H1 (cell line): Measurements from ENCODE around the gene ERVMER34-1. TPM values are rescaled to one million over a fixed set of nuclear protein-coding genes. Genes with fewer than 3 reads are reported as not detected.

Experiments used
- CTCF ChIA-PET: fragments of 300-600 bp; sonication (Branson Sonifier 250); formaldehyde crosslinking; loops from one replicate; lab custom pipeline; 2021; ENCODE audit not compliant: partially characterized antibody; lab: Charles Lee
- POLR2A ChIA-PET: fragments of 300-600 bp; sonication (Branson Sonifier 250); formaldehyde crosslinking; loops from one replicate; lab custom pipeline; 2021; ENCODE audit warnings: inconsistent platforms; ENCODE audit not compliant: partially characterized antibody; lab: Charles Lee
- DNase-seq, 2 experiments: peaks; one replicate each; pipeline versions ENCODE4 v3.0.0 to v3.0.0-alpha.2; 2010 to 2022; ENCODE audit warnings: low spot score in 2 of 2, low read depth in 1 of 2, mixed read lengths in 1 of 2
- FAIRE-seq: peaks from 2 replicates; lab custom pipeline; 2011; peaks lifted over from hg19 to GRCh38; lab: Jason Lieb, UNC
- H2AFZ ChIP-seq: 2 replicates; pipeline ENCODE4 v1.8.1; 2012; ENCODE audit warnings: low read length, inconsistent platforms
- H2AK5ac ChIP-seq: 2 replicates; pipeline ENCODE4 v1.6.1; 2013; ENCODE audit warnings: low read depth, low read length
- H2BK120ac ChIP-seq: replicated peaks from 2 replicates; pipeline ENCODE3; 2013; ENCODE audit warnings: low read depth, low read length, inconsistent platforms
- H2BK12ac ChIP-seq: 2 replicates; pipeline ENCODE4 v1.6.1; 2013; ENCODE audit warnings: low read depth, low read length
- H2BK15ac ChIP-seq: 2 replicates; pipeline ENCODE4 v1.6.1; 2013; ENCODE audit warnings: low read length
- H2BK20ac ChIP-seq: 2 replicates; pipeline ENCODE4 v1.6.1; 2013; ENCODE audit warnings: low read length
- H2BK5ac ChIP-seq: 2 replicates; pipeline ENCODE4 v1.6.1; 2013; ENCODE audit warnings: low read depth, low read length
- H3K14ac ChIP-seq: 2 replicates; pipeline ENCODE4 v1.6.1; 2013; ENCODE audit warnings: inconsistent platforms; ENCODE audit not compliant: insufficient read length
- H3K18ac ChIP-seq: 2 replicates; pipeline ENCODE4 v1.6.1; 2013; ENCODE audit warnings: low read length; ENCODE audit errors: extremely low read depth
- H3K23ac ChIP-seq: 2 replicates; pipeline ENCODE4 v1.6.1; 2013; ENCODE audit warnings: inconsistent platforms; ENCODE audit not compliant: insufficient read length
- H3K23me2 ChIP-seq: 2 replicates; pipeline ENCODE4 v1.6.1; 2013; ENCODE audit warnings: low read depth, low read length
- H3K27ac ChIP-seq: 2 replicates; pipeline ENCODE4 v1.6.1; 2011; ENCODE audit warnings: low read depth, low read length, inconsistent platforms
- H3K27me3 ChIP-seq, 4 experiments: replicated peaks in 1 of 4; 1 replicate in 1 of 4; 2 replicates in 3 of 4; pipeline versions ENCODE4 v1.6.1 to v1.8.1; 2011 to 2013; ENCODE audit warnings: low read length in 3 of 4, mild to moderate bottlenecking in 3 of 4, inconsistent platforms in 2 of 4, mixed read lengths in 2 of 4, moderate library complexity in 1 of 4; ENCODE audit not compliant: control insufficient read depth in 3 of 4, insufficient read depth in 3 of 4; ENCODE audit errors: extremely low read depth in 1 of 4
- H3K36me3 ChIP-seq, 4 experiments: 2 replicates each; pipeline versions ENCODE4 v1.6.1 to v1.8.1; 2011 to 2013; ENCODE audit warnings: mild to moderate bottlenecking in 4 of 4, low read length in 3 of 4, moderate library complexity in 2 of 4, control low read depth in 1 of 4, inconsistent platforms in 1 of 4; ENCODE audit not compliant: insufficient read depth in 4 of 4, control insufficient read depth in 2 of 4
- H3K4ac ChIP-seq: replicated peaks from 2 replicates; pipeline ENCODE3; 2013; ENCODE audit warnings: low read length, low read depth, mixed read lengths, inconsistent platforms; ENCODE audit not compliant: insufficient read length
- H3K4me1 ChIP-seq, 4 experiments: replicated peaks in 1 of 4; 1 replicate in 1 of 4; 2 replicates in 3 of 4; pipeline versions ENCODE4 v1.6.1 to v1.8.1; 2011 to 2013; ENCODE audit warnings: low read length in 3 of 4, inconsistent platforms in 2 of 4, mixed read lengths in 1 of 4; ENCODE audit not compliant: insufficient read depth in 4 of 4, control insufficient read depth in 3 of 4
- H3K4me2 ChIP-seq, 2 experiments: 2 replicates each; pipeline versions ENCODE4 v1.6.1 to v1.8.1; 2011 to 2013; ENCODE audit warnings: low read depth in 2 of 2, low read length in 2 of 2, control low read depth in 1 of 2, inconsistent platforms in 1 of 2, mild to moderate bottlenecking in 1 of 2; ENCODE audit not compliant: insufficient read depth in 1 of 2
- H3K4me3 ChIP-seq, 4 experiments: fragments of 200-600, 300-600 bp in 1 of 4; sonication (generic), shearing (Covaris generic), sonication (Bioruptor Twin) in 1 of 4; 2 replicates each; pipeline versions ENCODE4 v1.5.1 to v1.8.1; 2011 to 2016; ENCODE audit warnings: low read length in 4 of 4, low read depth in 3 of 4, control low read depth in 2 of 4, inconsistent platforms in 2 of 4, mild to moderate bottlenecking in 2 of 4, mixed read lengths in 1 of 4, moderate library complexity in 1 of 4; ENCODE audit not compliant: insufficient read depth in 2 of 4; ENCODE audit errors: extremely low read depth in 1 of 4
- H3K56ac ChIP-seq: replicated peaks from 2 replicates; pipeline ENCODE3; 2013; ENCODE audit warnings: low read depth, mild to moderate bottlenecking, mixed read lengths, low read length, inconsistent platforms; ENCODE audit not compliant: insufficient read length
- H3K79me1 ChIP-seq: 2 replicates; pipeline ENCODE4 v1.6.1; 2013; ENCODE audit warnings: low read depth, low read length, control low read depth
- H3K79me2 ChIP-seq, 2 experiments: 2 replicates each; pipeline versions ENCODE4 v1.6.1 to v1.8.1; 2012 to 2013; ENCODE audit warnings: low read length in 2 of 2, mild to moderate bottlenecking in 2 of 2, inconsistent platforms in 1 of 2; ENCODE audit not compliant: insufficient read depth in 2 of 2, control insufficient read depth in 1 of 2
- H3K9ac ChIP-seq, 4 experiments: replicated peaks in 1 of 4; 1 replicate in 1 of 4; 2 replicates in 3 of 4; pipeline versions ENCODE4 v1.6.1 to v1.8.1; 2011 to 2013; ENCODE audit warnings: low read depth in 3 of 4, low read length in 3 of 4, control low read depth in 2 of 4, mild to moderate bottlenecking in 2 of 4, moderate library complexity in 2 of 4, inconsistent platforms in 1 of 4; ENCODE audit errors: extremely low read depth in 1 of 4
- H3K9me3 ChIP-seq, 2 experiments: 2 replicates each; pipeline versions ENCODE4 v1.6.1 to v1.8.1; 2012 to 2013; ENCODE audit warnings: mild to moderate bottlenecking in 2 of 2, moderate library complexity in 2 of 2, control low read depth in 1 of 2, inconsistent platforms in 1 of 2, low read depth in 1 of 2, low read length in 1 of 2, mixed read lengths in 1 of 2; ENCODE audit not compliant: insufficient read depth in 2 of 2
- H4K20me1 ChIP-seq, 2 experiments: replicated peaks in 1 of 2; 2 replicates each; pipeline versions ENCODE3 to v1.8.1; 2011 to 2013; ENCODE audit warnings: inconsistent platforms in 2 of 2, low read length in 2 of 2, mild to moderate bottlenecking in 1 of 2; ENCODE audit not compliant: insufficient read depth in 2 of 2, control insufficient read depth in 1 of 2
- H4K5ac ChIP-seq: 2 replicates; pipeline ENCODE4 v1.6.1; 2013; ENCODE audit warnings: low read length, low read depth, mixed read lengths, inconsistent platforms; ENCODE audit not compliant: insufficient read length
- H4K8ac ChIP-seq: 2 replicates; pipeline ENCODE4 v1.8.0; 2013; ENCODE audit warnings: mild to moderate bottlenecking, moderate library complexity, low read length, inconsistent platforms; ENCODE audit not compliant: insufficient read depth; ENCODE audit errors: extremely low read depth
- H4K91ac ChIP-seq: replicated peaks from 2 replicates; pipeline ENCODE3; 2013; ENCODE audit warnings: low read length, mixed read lengths, inconsistent platforms; ENCODE audit not compliant: insufficient read length
- CTBP2 ChIP-seq: IDR thresholded peaks from 2 replicates; pipeline ENCODE4 v1.7.0; 2011; ENCODE audit warnings: borderline replicate concordance, mild to moderate bottlenecking, moderate library complexity, mixed read lengths, low read length; ENCODE audit not compliant: insufficient read depth, insufficient read length
- GTF2F1 ChIP-seq: IDR thresholded peaks from 2 replicates; pipeline ENCODE4 v1.6.1; 2012; ENCODE audit warnings: low read depth, low read length, improper control_type of control experiment, borderline replicate concordance
- KDM4A ChIP-seq: IDR thresholded peaks from one replicate; pipeline ENCODE4 v1.7.1; 2012; ENCODE audit warnings: low read depth, mild to moderate bottlenecking, moderate library complexity, low read length, inconsistent platforms; ENCODE audit not compliant: severe bottlenecking
- MAFK ChIP-seq: IDR thresholded peaks from 2 replicates; pipeline ENCODE4 v1.6.1; 2012; ENCODE audit warnings: low read depth, mild to moderate bottlenecking, improper control_type of control experiment, low read length
- PHF8 ChIP-seq: fragments of 200-600 bp; sonication (generic); conservative IDR thresholded peaks from 2 replicates; pipeline ENCODE4 v1.7.1; 2012; ENCODE audit warnings: low read depth, mild to moderate bottlenecking, inconsistent platforms, low read length, moderate library complexity
- POLR2A ChIP-seq, 2 experiments: IDR thresholded peaks; 1 replicate in 1 of 2; 2 replicates in 1 of 2; pipeline ENCODE4 v1.6.1; 2011; ENCODE audit warnings: low read depth in 2 of 2, low read length in 2 of 2, mild to moderate bottlenecking in 2 of 2; ENCODE audit errors: control extremely low read depth in 1 of 2
- SIX5 ChIP-seq: IDR thresholded peaks from 2 replicates; pipeline ENCODE4 v1.6.1; 2011; ENCODE audit warnings: mild to moderate bottlenecking, low read depth, low read length
- polyA plus RNA-seq, 7 experiments: library from polyadenylated mRNA; depleted of rRNA in 3 of 7; stranded (reverse) in 5 of 7; unstranded in 2 of 7; fragments of >200 nt in 5 of 7; fragments of 200-250 nt in 2 of 7; gene quantifications; 1 replicate in 5 of 7; 2 replicates in 1 of 7; 4 replicates in 1 of 7; pipeline versions ENCODE4 v1.2.1 to v1.2.3, GENCODE V29; 2011 to 2013; ENCODE audit warnings: missing spikeins in 2 of 7, mixed read lengths in 2 of 7
- total RNA-seq: library from RNA; stranded (reverse); fragmentation: NEBNext Ultra II Directional; extraction: Animal tissue kit (Norgen Biotek cat#: 25700); gene quantifications from 2 replicates; pipeline ENCODE4 v1.2.1, GENCODE V29; 2021
- TF ChIP-seq, protein P1 (sequence below): IDR thresholded peaks from 2 replicates; pipeline ENCODE4 v1.6.1; 2011; ENCODE audit warnings: low read length, improper control_type of control experiment

ERVMER34-1 gene
- total and polyA plus RNA-seq, 2 of the 8 experiments (the other 6 are each of a cell fraction or from before 2014, with no cell fraction given) = 14.2 to 34.3 TPM

DNA sequence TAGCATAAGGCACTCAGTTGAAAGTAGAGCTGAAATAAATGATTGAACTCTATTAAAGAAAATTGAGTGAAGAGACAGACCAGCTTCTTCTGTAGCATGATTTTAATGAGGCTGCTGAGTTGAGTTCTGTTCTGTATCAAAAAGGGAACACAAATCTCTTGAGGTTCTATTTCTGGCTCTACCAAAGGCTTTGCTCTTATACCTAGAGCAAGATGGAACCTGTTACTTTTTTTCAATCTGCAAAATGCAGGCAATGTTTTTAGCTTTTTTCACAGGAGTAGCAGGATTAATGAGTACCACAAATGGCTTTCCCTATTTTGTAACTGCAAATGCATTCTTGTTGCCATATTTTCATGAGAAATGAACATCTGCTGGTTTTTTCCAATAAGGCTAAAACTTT lies 4.2 kb upstream of the ERVMER34-1 start:
- no peak overlapping the region for H2BK5ac ChIP-seq
- no peak for DNase-seq
- no peak overlapping the region for H3K18ac ChIP-seq
- CTCF ChIA-PET = interaction anchor here (0.6 to 1.7 kb wide), 4 partner anchors 157 to 640 kb away, joined by 3 to 4 read pairs (median 4); no protein-coding TSS in a partner anchor
- H2BK15ac ChIP-seq = no peak overlapping the region
- H3K4me1 ChIP-seq = no peaks in the 10 kb centered on the region; a peak in 1 of 7 replicates
- H3K9ac ChIP-seq = no peak overlapping the region
- peaks cover 0 to 16% (median 11%) of the 10 kb centered on the region in 4 experiments; a peak in 6 of 7 replicates for H3K27me3 ChIP-seq
- no peaks in the 10 kb centered on the region for H3K79me1 ChIP-seq
- H3K4me3 ChIP-seq = no peak overlapping the region
- no peak overlapping the region for H3K14ac ChIP-seq
- H2AFZ ChIP-seq = no peak overlapping the region
- H3K23ac ChIP-seq = no peak overlapping the region
- H3K56ac ChIP-seq = no peak overlapping the region
- H2BK120ac ChIP-seq = no peak overlapping the region
- FAIRE-seq = no peak
- no peak overlapping the region for H4K5ac ChIP-seq
- H4K91ac ChIP-seq = no peak overlapping the region
- no peak overlapping the region for H3K4me2 ChIP-seq
- no peak overlapping the region for H2BK12ac ChIP-seq
- H3K36me3 ChIP-seq = no peaks in the 10 kb centered on the region
- H3K4ac ChIP-seq = no peak overlapping the region
- no peak overlapping the region for H2AK5ac ChIP-seq
- H4K20me1 ChIP-seq = no peaks in the 10 kb centered on the region
- no peak for TF ChIP-seq CTBP2
- TF ChIP-seq POLR2A (IDR thresholded peaks at IDR 0.05; ENCODE audit: control extremely low read depth in 1 of 2, low read depth in 2 of 2, low read length in 2 of 2) = no peak
- TF ChIP-seq, protein P1, sequence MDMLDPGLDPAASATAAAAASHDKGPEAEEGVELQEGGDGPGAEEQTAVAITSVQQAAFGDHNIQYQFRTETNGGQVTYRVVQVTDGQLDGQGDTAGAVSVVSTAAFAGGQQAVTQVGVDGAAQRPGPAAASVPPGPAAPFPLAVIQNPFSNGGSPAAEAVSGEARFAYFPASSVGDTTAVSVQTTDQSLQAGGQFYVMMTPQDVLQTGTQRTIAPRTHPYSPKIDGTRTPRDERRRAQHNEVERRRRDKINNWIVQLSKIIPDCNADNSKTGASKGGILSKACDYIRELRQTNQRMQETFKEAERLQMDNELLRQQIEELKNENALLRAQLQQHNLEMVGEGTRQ = no peak
- no peak for TF ChIP-seq PHF8
- TF ChIP-seq MAFK = no peak
- no peak for TF ChIP-seq KDM4A
- no peak for TF ChIP-seq SIX5
- TF ChIP-seq GTF2F1 = no peak
- no peak overlapping the region for H4K8ac ChIP-seq
- POLR2A ChIA-PET = interaction anchor here (1.0 to 1.4 kb wide), 4 partner anchors 12 to 110 kb away, joined by 3 to 5 read pairs (median 4); no protein-coding TSS in a partner anchor
- H2BK20ac ChIP-seq = no peak overlapping the region
- no peak overlapping the region for H3K27ac ChIP-seq
- peaks cover 0 to 2% of the 10 kb centered on the region in 2 experiments; a peak in 1 of 4 replicates for H3K9me3 ChIP-seq
- H3K23me2 ChIP-seq = peaks cover 8% of the 10 kb centered on the region; the same call in 1 of the 2 replicates
- no peaks in the 10 kb centered on the region for H3K79me2 ChIP-seq
